Right lobe of liver (tissue), 4 donors: Measurements from ENCODE around the gene POLQ.

ENCODE experiments used
- POLR2A ChIP-seq: fragments of 450-650 bp; IDR thresholded peaks from one replicate; pipeline ENCODE4 v1.6.1; 2017; ENCODE audit warnings: antibody characterized with exemption, mild to moderate bottlenecking
- TF ChIP-seq, protein P1 (sequence below), 4 donors: fragments of 200-600 bp in 3 of 4; fragments of 450-650 bp in 1 of 4; IDR thresholded peaks; one replicate each; pipeline versions ENCODE4 v1.5.1 to v1.8.0; 2016 to 2022; ENCODE audit warnings: antibody characterized with exemption in 4 of 4, mild to moderate bottlenecking in 2 of 4
- donor health status: DM: no; HTN: no; CAD: no.
- donor health status: DM: no; HTN: no; CAD: no.
- donor health status: DM: no; HTN: yes; CAD: no.

DNA sequence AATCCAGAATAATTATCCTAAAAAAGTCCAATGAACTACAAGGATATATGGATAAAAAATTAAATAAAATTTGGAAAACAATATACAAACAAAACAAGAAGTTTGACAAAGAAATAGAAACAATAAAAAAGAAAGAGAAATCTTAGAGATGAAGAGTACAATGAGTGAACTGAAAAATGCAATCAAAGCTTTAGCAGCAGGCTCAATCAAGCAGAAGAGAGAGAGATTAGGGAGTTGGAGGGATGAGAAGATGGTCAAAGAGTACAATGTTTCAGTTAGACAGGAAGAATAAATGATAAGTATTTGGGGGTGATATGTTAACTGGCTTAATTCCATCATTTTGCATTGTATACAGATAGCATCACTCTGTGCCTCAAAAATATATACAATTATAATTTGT is 29.9 kb downstream of the POLQ start:
- TF ChIP-seq, protein P1, sequence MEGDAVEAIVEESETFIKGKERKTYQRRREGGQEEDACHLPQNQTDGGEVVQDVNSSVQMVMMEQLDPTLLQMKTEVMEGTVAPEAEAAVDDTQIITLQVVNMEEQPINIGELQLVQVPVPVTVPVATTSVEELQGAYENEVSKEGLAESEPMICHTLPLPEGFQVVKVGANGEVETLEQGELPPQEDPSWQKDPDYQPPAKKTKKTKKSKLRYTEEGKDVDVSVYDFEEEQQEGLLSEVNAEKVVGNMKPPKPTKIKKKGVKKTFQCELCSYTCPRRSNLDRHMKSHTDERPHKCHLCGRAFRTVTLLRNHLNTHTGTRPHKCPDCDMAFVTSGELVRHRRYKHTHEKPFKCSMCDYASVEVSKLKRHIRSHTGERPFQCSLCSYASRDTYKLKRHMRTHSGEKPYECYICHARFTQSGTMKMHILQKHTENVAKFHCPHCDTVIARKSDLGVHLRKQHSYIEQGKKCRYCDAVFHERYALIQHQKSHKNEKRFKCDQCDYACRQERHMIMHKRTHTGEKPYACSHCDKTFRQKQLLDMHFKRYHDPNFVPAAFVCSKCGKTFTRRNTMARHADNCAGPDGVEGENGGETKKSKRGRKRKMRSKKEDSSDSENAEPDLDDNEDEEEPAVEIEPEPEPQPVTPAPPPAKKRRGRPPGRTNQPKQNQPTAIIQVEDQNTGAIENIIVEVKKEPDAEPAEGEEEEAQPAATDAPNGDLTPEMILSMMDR (IDR thresholded peaks at IDR 0.05), result no peak
- no peak for TF ChIP-seq POLR2A
